A549 (cell line): Measurements from ENCODE around the gene POLA1.

Source experiments
- CHD2 ChIP-seq: fragments of 150-350 bp; IDR thresholded peaks from 2 replicates; pipeline ENCODE4 v1.6.1; 2014; ENCODE audit warnings: low read length; ENCODE audit not compliant: partially characterized antibody
- CTCF ChIP-seq: fragments of >200 bp; sonication (Bioruptor Twin); formaldehyde crosslinking; IDR thresholded peaks from 3 replicates; pipeline ENCODE4 v1.5.1; 2016
- POLR2A ChIP-seq: IDR thresholded peaks from 2 replicates; pipeline ENCODE4 v1.6.1; 2012; ENCODE audit warnings: mild to moderate bottlenecking, low read length

GRCh38 chrX:24828600-24828999 lies 134.9 kb downstream of the POLA1 start:
- TF ChIP-seq POLR2A = no peak
- TF ChIP-seq CHD2 = no peak
- no peak for TF ChIP-seq CTCF
